Activated CD8-positive, alpha-beta memory T cell treated with anti-CD3 and anti-CD28 coated beads, Interleukin-2, amount 50 U/mL, for 1 hour (primary cell): ENCODE measurements around the gene LRP1B.

Experiments used
- DNase-seq: peaks from one replicate; pipeline ENCODE4 v3.0.0-alpha.2; 2020; ENCODE audit errors: extremely low read depth

Gene LRP1B

GRCh38 chr2:141517852-141518421 is 612.9 kb downstream of the LRP1B start:
- no peak for DNase-seq

- DNase-seq: no peak
Observed at GRCh38 chr2:141517180-141517851, 613.5 kb downstream of the LRP1B start.

- no peak for DNase-seq
Observed at GRCh38 chr2:141515931-141516330, 614.9 kb downstream of the LRP1B start.

GRCh38 chr2:141513853-141514252 is 617.0 kb downstream of the LRP1B start:
- DNase-seq: no peak

GRCh38 chr2:141508806-141509595 is 621.8 kb downstream of the LRP1B start:
- DNase-seq: no peak

GRCh38 chr2:141508086-141508752 is 622.6 kb downstream of the LRP1B start:
- DNase-seq: no peak

- DNase-seq: no peak
Observed at GRCh38 chr2:141506135-141506534, 624.7 kb downstream of the LRP1B start.

GRCh38 chr2:141501752-141502151 is 629.1 kb downstream of the LRP1B start:
- no peak for DNase-seq

- no peak for DNase-seq
Observed at GRCh38 chr2:141499123-141499522, 631.7 kb downstream of the LRP1B start.

GRCh38 chr2:141498561-141498960 is 632.3 kb downstream of the LRP1B start:
- DNase-seq: no peak

- no peak for DNase-seq
Observed at GRCh38 chr2:141497272-141497671, 633.5 kb downstream of the LRP1B start.

GRCh38 chr2:141496810-141497209 is 634.0 kb downstream of the LRP1B start:
- DNase-seq: no peak

GRCh38 chr2:141493936-141494335 is 636.9 kb downstream of the LRP1B start:
- no peak for DNase-seq

GRCh38 chr2:141492816-141493215 is 638.0 kb downstream of the LRP1B start:
- DNase-seq: no peak

- DNase-seq: no peak
Observed at GRCh38 chr2:141490886-141491285, 639.9 kb downstream of the LRP1B start.

- no peak for DNase-seq
Observed at GRCh38 chr2:141482697-141483096, 648.1 kb downstream of the LRP1B start.

- DNase-seq: no peak
Observed at GRCh38 chr2:141475801-141476200, 655.0 kb downstream of the LRP1B start.

- DNase-seq: no peak
Observed at GRCh38 chr2:141468761-141469160, 662.1 kb downstream of the LRP1B start.

GRCh38 chr2:141467331-141467730 is 663.5 kb downstream of the LRP1B start:
- no peak for DNase-seq

GRCh38 chr2:141464995-141465394 is 665.8 kb downstream of the LRP1B start:
- DNase-seq: no peak

GRCh38 chr2:141458351-141458750 is 672.5 kb downstream of the LRP1B start:
- DNase-seq: no peak

GRCh38 chr2:141455877-141456276 is 674.9 kb downstream of the LRP1B start:
- DNase-seq: no peak
